H1 (cell line): ENCODE measurements around the gene FAM171A1. TPM values are rescaled to one million over a fixed set of nuclear protein-coding genes. Genes with fewer than 3 reads are reported as not detected.

Experiments
- RXRA ChIP-seq: IDR thresholded peaks from 2 replicates; pipeline ENCODE4 v1.6.1; 2011; ENCODE audit warnings: low read depth, mild to moderate bottlenecking, low read length, moderate library complexity; ENCODE audit not compliant: insufficient read depth
- SIX5 ChIP-seq: IDR thresholded peaks from 2 replicates; pipeline ENCODE4 v1.6.1; 2011; ENCODE audit warnings: mild to moderate bottlenecking, low read depth, low read length
- polyA plus RNA-seq, 7 experiments: library from polyadenylated mRNA; depleted of rRNA in 3 of 7; stranded (reverse) in 5 of 7; unstranded in 2 of 7; fragments of >200 nt in 5 of 7; fragments of 200-250 nt in 2 of 7; gene quantifications; 1 replicate in 5 of 7; 2 replicates in 1 of 7; 4 replicates in 1 of 7; pipeline versions ENCODE4 v1.2.1 to v1.2.3, GENCODE V29; 2011 to 2013; ENCODE audit warnings: missing spikeins in 2 of 7, mixed read lengths in 2 of 7
- total RNA-seq: library from RNA; stranded (reverse); fragmentation: NEBNext Ultra II Directional; extraction: Animal tissue kit (Norgen Biotek cat#: 25700); gene quantifications from 2 replicates; pipeline ENCODE4 v1.2.1, GENCODE V29; 2021

FAM171A1 gene
- total and polyA plus RNA-seq, 2 of the 8 experiments (the other 6 are each of a cell fraction or from before 2014, with no cell fraction given) = 26.6 to 42.1 TPM

DNA sequence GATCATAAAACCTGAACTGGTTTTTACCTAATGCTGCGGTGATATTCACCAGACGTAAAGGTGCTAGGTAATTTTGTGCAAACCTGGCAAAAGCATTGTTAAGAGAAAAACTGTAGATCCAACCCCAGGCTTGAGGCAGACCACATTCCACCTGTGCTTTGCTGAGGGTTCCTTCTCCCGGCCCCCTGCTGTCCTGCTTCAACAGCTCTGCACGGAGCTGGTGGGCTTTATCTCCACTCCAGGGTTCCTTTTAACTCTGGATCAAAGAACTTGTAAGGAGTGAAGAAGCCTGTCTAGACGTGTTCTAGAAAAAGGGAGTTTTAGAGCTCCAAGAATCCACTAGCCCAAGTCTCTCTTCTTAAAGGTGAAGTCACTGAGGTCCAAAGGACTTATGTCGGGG is 115.1 kb downstream of the FAM171A1 start (continued):
- TF ChIP-seq SIX5 (no peak), RXRA (no peak)
